HG03025 (cell line): ENCODE data around the gene RNF144A.

Source experiments
- ATAC-seq: cut with Tn5 transposase; IDR thresholded peaks from one replicate; pipeline ENCODE4 v1.9.1; 2021; ENCODE audit warnings: mild to moderate bottlenecking, moderate library complexity; ENCODE audit not compliant: unreplicated experiment, low FRiP score

RNF144A gene

DNA sequence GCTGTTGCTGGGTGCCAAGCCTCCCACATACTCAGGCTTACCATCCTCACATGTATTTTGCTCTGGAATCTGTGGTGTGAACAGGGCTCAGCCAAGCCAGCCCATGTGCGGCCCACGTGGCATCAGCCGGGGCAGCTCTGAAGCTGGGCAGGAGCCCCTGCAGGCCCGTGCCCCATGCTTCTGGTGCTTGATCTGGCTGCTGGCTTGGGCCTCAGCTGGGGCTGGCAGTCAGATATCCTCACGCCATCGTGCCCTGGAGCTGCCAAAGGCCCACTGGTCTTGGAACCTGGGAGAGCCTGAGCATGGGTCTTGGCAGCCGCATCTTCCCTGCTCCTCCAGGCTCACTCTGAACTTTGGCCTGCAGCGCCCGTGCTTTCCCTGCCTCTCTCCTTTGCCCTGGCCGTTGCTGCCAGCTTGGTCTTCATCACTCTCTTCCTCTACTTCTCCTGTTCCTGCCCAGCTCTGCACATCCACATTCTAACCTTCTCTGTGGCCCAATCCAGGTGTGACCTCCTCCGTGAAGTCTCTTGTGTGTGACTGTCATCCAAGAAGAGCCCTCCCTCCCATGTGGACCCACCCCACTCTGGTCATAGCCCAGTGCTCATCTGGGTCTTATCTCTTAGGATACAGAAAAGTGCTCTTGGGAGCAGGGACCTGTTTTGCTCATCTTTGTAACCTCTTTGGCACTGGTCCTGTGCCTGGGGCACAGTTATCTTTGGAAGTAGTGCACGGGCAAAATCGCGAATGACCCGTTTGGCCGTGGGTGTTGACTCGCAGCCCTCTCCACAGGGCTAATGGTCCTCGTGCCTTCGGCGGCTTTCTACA, 116.1 kb downstream of the RNF144A start:
- ATAC-seq, result no peak

DNA sequence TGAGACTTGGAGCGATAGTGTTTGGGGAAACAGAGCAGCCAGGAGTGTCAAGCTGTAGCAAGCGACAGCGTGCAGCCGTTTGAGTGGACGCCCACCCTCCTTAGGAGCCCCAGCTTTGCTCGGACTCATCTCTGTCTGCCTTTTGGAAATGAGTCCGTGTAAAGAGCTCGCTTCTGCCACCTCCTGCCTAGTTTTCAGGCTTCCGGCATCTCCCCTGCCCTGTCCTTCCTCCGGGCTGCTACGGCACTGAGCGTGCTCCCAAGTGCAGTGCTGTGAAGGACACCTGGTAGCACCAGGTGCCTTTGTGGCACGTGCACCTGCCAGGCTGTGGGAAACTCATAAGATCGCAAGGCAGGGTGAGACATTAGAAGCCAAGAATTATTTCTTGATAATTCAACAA, 117.1 kb downstream of the RNF144A start:
- ATAC-seq, result no peak

DNA sequence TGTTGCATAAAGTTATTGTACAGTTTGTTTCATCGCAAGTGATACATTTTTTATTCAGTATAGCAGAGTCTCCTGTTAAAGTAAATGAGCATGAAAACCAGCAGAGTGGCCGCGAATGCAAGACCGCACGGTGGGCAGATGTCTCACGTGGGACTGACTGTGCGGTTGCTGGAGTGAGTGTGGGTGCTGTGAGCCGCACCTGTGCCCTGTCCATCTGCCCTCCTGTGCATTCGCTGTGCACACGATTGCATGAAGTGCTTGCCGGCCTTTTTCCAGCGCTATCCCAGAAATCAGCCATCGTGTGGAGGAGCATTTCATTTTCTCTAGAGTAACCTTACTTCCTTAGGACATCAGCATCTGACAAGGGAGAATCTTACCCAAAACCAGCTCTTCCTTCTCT, 118.7 kb downstream of the RNF144A start:
- ATAC-seq, result no peak

DNA sequence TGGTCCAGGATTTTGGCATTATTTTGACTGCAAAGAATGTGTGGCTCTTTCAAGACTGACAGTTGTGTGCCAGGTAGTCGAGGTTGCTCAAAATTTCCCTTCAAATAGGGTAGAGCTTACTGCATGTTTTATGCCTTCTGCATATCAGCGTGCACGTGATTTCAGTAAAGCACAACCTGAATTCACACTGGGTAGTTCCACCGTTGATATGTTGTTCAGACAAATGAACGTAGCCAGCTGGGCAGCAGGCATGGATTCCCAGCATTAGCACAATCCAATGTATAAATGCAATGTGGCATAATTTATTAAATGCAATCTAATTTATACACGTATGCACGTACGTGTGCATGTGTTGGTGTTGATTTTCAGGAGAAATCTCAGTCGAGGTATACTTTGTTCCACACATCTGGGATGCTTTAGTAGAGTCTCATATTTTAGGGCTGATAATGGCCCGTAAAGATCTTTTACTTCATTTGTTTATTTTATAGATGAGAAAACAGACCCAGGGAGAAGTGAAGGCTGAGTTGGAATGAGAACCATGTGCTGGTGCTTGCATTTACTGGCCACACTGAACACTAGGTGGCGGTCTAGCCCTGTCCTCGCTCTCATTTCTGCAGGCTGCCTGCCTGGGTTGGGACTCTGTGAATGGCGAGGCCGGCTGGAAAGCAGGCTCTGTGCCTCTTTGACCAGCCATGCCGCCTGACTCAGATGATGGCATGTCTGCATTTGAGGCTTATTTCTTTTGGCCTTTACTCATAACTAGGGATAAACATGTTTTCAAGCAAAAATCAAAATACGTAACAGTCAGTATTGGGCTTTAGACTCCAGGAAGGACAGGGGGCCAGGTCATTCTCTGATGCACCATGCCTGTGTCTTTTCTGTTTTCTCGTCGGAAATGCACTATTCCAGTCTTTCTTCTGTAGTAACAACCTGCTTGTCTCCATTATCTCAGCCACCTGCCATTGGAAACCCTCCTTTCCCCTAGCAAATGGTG, 120.4 kb downstream of the RNF144A start:
- peak; percentile 83 for ATAC-seq

DNA sequence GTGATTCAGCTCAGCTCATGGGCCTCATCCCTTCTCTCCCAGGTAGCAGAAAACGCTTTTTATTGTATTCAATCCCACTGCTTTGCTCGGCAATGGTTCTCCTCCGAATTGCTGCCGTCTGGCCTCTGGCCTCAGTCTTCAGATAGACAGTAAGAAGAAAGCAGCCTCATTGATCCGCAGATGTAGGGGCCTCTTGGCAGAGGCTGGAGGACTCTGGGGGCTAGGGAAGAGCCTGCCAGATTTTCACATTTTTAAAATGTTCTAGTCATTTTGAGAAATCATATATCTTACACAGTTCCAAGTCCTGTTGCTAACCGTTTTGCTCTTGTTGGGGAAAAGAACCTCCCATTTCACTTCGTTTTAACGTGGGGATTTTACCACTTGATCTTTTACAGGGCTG, 123.3 kb downstream of the RNF144A start:
- no peak for ATAC-seq

DNA sequence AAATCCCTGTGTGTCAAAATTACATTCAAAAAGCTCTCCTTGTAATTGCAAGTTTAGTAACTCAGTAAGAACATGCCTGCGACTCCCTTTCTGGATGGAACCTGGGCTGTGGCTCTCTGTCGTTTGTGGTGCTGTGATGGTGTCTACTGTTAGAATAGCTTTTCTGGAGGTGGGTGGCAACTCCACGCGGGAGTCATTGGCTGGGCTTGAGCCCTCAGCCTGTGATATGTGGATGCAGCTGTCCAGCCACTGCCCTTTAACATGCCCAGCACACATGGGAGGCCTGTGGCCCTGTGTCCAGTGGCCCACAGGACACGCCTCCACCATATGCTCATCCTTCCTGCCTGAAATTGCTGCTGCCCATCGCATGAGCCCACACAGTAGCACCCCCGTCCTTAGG, 124.2 kb downstream of the RNF144A start:
- no peak for ATAC-seq

DNA sequence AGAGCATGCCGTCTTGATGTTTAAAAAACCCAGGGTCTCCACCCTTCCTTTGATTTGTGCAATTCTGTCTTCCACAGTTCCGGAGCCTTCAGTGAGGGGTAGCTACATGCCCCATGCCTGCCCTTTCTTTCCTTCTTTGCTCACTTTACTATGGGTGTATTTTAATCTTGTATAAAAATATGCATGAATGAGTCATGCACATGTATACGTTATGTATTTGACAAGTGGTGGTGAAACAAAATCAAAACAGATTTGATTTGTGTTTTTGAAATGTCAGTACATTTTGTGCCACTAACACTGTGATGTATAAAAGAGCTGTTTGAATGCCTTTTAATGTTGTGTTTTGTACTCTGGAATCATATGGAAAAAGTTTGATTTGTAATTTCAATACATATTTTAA, 126.5 kb downstream of the RNF144A start:
- no peak for ATAC-seq

DNA sequence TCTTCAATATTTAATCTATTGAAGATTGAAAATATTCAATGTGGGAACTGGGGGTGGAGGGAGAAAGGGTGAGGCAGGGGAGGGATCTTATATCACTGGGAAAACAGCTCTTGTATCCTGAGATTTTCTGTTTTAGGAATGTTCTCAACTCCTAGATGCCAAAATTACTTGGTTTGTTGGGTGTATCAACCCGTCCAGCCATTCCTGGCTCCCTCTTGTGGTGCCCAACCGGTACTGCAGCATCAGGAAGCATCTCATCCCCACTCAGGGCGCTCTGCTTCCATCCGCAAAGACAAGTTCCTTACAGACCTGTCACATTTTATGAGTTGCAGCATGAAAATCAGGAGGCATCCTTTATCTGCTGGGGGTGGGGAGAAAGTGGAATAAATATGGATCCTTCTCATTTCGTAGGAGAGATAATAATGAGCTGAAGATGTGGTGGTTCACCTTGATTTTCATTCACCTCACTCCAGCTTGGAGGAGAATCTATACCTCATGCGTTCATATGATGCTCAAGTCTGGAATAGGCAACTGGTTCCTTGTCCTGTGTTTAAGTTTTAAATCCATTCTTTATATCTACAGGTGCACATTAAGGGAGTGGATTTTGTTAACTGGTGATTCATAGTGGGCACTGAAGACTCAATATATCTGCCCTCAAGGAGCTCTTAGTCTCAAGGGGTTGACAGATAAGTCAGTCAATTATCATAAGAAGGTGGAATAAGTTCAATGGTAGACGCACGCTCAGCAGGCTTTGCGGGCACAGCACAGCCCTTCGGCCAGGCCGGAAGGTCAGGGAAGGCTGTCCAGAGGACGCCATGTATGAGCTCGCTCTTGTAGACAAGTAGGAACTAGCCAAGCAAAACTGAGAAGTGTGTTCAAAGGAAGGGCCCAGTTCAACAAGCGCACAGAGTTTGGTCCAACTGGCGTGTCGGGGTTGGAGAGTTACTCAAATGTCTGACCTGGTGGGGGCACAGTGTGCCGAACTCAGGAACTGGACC, 127.3 kb downstream of the RNF144A start:
- peak; percentile 66 for ATAC-seq

DNA sequence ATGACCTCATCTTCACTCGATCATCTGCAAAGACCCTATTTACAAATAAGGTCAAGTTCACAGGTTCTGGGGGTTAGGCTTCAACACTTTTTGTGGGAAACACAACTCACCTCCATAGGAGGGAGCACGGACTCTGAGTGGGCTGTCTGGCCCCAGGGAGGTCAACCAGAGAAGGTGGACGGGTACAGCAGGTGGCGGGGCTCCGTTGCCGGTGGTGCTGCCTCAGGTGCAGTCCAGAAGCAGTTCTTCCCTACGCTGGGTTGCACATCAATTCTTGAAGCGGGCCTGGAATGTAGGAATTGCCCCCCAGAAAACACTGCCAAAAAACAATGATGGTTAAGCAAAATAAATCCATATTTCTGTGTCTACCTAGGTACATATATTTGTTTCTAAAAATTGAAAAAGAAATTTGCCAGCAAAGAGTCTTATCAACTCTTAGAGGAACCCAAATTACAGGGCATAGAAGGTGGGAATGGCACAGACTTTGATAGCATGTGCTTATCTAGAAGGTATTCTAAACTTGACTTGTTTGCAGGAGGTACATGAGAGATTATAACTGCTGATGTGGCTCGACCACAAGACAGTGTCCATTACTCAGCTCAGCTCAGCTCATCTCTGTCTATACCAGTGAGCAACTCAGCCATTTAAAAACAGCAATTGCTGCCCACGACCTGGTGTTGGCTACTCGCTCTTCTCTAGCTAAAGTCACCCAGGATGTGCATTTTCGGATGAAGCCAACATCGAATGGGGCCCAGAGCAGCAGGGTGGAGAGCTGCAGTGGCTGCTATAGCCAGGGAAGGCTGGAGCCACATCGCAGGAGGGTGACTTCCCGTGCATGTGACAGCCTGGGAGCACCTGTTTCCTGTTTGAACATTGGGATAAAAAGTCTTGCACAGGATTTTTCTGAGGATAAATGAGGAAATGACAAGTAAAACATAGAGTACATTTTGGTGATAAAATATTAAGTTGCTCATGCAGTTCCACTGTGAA, 128.7 kb downstream of the RNF144A start:
- ATAC-seq, result no peak

DNA sequence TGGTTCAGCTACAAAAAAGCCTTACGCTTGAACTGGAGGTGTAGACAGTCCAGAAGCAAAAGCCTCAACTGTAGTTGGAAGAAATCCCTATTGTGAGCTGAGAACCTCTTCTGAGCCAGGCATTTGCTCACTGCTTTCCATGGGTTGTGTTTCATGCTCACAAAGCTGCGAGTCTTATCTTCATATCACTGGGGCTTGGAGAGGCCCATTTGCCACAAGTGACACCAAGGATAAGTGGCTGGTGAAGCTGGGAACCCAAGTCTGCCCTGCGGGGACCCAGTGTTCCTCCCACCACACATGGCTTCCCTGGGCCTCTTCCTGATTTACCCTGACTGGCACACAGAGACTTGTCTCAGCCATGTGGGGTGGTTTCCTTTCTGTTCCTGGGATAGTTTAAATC, 130.4 kb downstream of the RNF144A start:
- ATAC-seq, result no peak

DNA sequence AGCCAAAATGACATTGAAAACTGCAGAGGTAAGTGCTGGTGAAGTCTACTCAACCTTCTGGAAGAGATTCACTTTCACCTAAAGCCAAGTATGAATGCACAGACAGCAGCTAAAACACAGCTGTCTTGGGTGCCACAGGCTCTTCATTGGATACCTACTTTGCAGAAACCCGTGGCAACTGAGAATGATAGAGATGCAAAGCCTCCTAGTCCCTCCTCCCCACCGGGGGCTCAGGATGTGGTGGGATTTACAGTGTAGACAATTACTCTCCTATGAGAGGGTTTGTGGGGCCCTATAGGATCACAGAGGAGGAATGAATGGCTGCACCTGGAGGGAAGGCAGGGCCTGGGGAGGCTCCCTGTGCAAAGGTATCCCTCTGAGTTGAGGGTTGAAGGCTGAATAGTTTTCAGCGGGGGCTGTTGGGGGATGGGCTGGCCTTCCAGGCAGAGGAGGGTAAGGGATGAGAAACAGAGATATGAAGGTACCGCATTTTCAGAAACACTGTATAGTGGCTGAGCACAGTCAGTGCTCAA, 131.6 kb downstream of the RNF144A start:
- ATAC-seq, result no peak

DNA sequence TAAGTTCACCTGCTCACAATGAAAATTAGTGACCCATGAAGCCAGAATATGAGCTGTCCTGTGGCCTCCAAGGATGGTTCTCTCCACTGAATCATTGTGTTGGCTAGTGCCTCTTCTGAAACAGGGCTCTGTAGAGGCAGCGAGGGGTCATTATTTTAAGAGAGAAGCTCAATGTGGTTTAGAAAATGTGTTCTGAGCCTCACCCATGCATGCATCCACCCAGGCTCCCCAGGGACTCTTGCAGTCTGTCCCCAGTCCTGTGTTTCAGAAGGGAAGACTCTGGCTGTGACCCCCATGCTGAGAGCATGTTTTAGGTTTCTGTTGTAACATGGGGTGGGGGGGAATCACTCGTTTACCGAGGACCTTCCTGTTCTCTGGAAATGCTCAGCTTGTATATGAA, 135.2 kb downstream of the RNF144A start:
- peak; percentile 67 for ATAC-seq

DNA sequence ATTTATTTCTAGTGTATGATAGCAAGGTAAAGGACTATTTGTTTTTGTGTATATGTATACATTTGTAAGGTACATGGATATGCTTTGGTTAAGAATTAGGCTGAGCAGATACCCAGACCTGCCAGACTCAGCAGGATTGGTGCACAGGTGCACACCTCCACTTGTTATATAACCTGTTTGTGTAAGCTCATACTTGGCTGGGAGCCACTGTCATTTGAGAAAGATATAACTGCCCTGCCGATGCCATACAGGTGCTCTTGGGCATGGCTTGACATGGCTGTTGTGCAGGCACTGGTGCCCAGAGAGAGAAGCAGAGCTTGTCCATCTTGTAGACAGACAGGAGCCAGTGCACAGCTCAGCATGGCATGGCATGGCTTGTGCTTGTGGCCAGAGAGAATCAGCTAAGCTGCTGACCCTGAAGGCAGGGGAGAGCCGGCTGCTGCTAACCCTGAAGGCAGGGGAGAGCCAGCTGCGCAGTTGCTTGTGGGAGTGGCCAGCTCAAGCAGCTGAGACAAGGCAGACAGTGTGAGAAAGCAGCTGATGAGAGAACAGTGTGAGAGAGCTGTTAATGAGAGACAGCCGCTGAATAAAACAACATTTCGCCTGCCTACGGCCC, 136.5 kb downstream of the RNF144A start:
- no peak for ATAC-seq

DNA sequence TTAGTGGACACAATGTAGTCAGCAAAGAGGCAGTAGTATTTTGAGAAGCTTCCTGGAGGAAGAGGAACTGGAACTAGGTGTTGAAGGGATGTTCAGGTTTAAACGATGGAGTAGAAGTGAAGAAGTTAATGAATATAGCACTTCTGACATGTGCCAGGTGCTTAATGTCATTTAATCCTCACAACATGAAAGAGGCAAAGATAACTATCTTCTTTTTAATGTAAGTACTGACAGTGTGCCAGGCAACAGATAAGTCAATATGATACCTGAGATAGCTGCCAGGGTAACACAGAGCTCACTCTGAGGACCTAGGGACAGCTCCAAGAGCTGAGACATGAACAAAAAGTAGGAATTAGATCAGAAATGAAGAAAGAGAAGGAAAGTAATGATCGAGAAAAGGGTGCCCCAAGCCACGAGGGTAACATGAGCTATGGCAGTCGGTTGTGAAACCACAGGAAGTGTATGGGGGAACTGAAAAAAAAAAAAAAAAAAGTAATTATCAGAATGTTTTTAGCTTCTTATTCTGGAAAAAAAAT, 140.7 kb downstream of the RNF144A start:
- ATAC-seq, result peak; percentile 60

DNA sequence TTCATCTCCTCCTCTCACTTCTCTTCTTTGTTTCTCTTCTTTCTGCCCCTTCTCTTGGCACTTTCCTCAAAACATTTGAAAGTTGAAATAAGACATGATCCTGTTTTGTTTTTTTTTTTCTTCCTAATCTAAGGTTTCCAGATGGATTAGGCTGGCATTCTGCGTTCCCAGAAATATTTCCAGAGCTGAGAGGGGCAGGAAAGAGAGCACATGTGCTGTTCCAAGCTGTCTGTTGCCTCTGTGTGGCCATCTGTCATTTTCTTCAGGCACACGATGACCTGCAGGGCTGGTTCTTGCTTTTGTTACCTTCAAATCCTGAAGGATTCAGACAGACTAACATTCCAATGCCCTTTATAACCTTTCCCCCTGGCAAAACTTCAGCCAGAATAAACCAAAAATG, 142.9 kb downstream of the RNF144A start:
- ATAC-seq, result no peak

DNA sequence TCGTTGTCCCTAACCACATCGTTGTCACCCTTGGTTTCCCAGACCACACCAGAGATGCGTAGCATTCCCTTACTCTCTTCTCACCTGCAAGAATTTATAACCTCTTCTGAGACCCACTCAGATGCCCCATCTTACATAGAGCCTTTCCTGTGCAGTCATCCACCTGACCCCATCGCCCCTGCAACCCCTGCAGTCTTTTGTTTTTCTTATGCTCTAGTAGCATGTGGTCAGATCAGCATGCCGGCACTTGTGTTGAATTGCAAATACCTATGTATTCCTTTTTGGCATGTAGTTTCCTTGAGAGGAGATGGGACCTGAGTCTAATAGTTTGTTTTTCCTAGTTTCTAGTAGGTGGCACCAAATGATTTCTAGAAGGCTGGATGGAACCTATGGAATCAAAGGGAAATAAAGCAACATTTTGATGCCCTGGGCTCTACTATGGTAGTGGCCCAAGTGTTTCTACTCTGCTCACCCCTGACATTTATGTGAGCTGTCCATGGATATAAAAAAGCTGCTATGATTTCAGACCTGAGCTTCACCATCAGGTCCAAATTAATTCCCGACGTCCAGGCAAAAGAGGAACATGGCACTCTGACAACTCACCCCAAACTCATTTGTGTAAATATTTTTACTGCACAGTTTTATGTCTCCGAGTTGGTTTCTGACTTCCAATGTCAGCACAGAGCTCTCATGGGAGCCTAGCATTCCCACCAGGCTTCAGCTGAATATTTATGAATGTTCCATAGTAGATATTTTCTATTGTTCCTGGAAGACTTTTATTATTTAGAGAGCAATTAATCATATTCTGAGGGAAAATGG, 143.6 kb downstream of the RNF144A start:
- no peak for ATAC-seq

DNA sequence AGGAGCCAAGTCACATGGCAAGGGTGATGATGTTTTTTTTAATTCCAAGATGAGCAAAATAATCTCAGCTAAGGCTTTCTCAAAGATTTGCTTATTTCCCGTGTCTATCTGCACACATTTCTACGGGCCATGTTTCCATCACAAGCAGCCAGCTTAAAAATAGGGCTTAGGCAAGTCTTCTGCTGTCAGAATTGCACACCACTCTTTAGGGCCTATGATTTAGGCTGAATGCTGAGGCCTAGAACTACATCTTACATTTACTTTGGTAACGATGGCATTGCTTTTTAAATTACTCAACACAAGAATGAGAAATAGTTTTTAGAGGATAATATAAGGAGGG, 144.2 kb downstream of the RNF144A start:
- no peak for ATAC-seq
